ENCODE measurements around the gene ADH7.
"Not testable (repeated sequence)": the region's sequence is repeated elsewhere in the genome, so short reads cannot be mapped to it uniquely, and the experiment has no call there.

Gene ADH7

GRCh38 chr4:99415762-99416161 is 19.4 kb downstream of the ADH7 start:
- H3K4me1 ChIP-seq (ENCODE audit: control insufficient read depth in 1 of 2, insufficient read depth in 2 of 2, low read length in 2 of 2); H3K27me3 ChIP-seq (ENCODE audit: low read depth, low read length); H3K9me3 ChIP-seq (ENCODE audit: control insufficient read depth in 1 of 2, low read length in 2 of 2); H3K36me3 ChIP-seq (ENCODE audit: control insufficient read depth in 1 of 2, insufficient read depth in 2 of 2, low read length in 2 of 2); H3K4me3 ChIP-seq (ENCODE audit: low read depth in 1 of 2, low read length in 2 of 2); H3K27ac ChIP-seq (ENCODE audit: low read length): not testable (repeated sequence)

DNA sequence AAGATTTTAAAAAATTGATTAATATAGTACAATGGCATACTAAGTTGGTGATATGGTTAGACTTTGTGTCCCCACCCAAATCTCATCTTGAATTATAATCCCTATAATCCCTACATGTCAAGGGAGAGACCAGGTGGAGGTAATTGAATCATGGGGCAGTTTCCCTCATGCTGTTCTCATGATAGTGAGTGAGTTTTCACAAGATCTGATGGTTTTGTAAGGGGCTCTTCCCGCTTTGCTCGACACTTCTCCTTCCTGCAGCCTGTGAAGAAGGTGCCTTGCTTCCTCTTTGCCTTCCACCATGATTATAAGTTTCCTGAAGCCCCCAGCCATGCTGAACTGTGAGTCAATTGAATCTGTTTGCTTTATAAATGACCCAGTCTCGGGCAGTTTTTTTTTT is 20.2 kb downstream of the ADH7 start:
- H3K4me1 ChIP-seq (ENCODE audit: control insufficient read depth in 1 of 2, insufficient read depth in 2 of 2, low read length in 2 of 2): not testable (repeated sequence)

GRCh38 chr4:99414401-99414800 is 20.7 kb downstream of the ADH7 start:
- H3K9me3 ChIP-seq (ENCODE audit: control insufficient read depth in 1 of 2, low read length in 2 of 2): no peaks in the 10 kb centered on the region
- no peaks in the 10 kb centered on the region for H3K4me1 ChIP-seq (ENCODE audit: control insufficient read depth in 1 of 2, insufficient read depth in 2 of 2, low read length in 2 of 2)
- no peaks in the 10 kb centered on the region for H3K27me3 ChIP-seq (ENCODE audit: low read depth, low read length)
- H3K4me3 ChIP-seq (ENCODE audit: low read depth in 1 of 2, low read length in 2 of 2): no peak overlapping the region
- no peaks in the 10 kb centered on the region for H3K36me3 ChIP-seq (ENCODE audit: control insufficient read depth in 1 of 2, insufficient read depth in 2 of 2, low read length in 2 of 2)
- H3K27ac ChIP-seq (ENCODE audit: low read length): no peak overlapping the region

More for the DNA sequence above, 20.2 kb downstream of the ADH7 start:
- not testable (repeated sequence) for H3K36me3 ChIP-seq (ENCODE audit: control insufficient read depth in 1 of 2, insufficient read depth in 2 of 2, low read length in 2 of 2); H3K9me3 ChIP-seq (ENCODE audit: control insufficient read depth in 1 of 2, low read length in 2 of 2); H3K27ac ChIP-seq (ENCODE audit: low read length); H3K4me3 ChIP-seq (ENCODE audit: low read depth in 1 of 2, low read length in 2 of 2); H3K27me3 ChIP-seq (ENCODE audit: low read depth, low read length)

- Histone ChIP-seq H3K27ac (ENCODE audit: low read length) (no peak overlapping the region), H3K4me1 (ENCODE audit: control insufficient read depth in 1 of 2, insufficient read depth in 2 of 2, low read length in 2 of 2) (peaks cover 0 to 6% of the 10 kb centered on the region in 2 donors), H3K9me3 (ENCODE audit: control insufficient read depth in 1 of 2, low read length in 2 of 2) (no peaks in the 10 kb centered on the region), H3K36me3 (ENCODE audit: control insufficient read depth in 1 of 2, insufficient read depth in 2 of 2, low read length in 2 of 2) (no peaks in the 10 kb centered on the region), H3K4me3 (ENCODE audit: low read depth in 1 of 2, low read length in 2 of 2) (no peak overlapping the region), H3K27me3 (ENCODE audit: low read depth, low read length) (no peaks in the 10 kb centered on the region)
Measured at GRCh38 chr4:99413140-99413539, 22.0 kb downstream of the ADH7 start.

- no peaks in the 10 kb centered on the region for H3K9me3 ChIP-seq (ENCODE audit: control insufficient read depth in 1 of 2, low read length in 2 of 2)
- no peak overlapping the region for H3K27ac ChIP-seq (ENCODE audit: low read length)
- no peaks in the 10 kb centered on the region for H3K36me3 ChIP-seq (ENCODE audit: control insufficient read depth in 1 of 2, insufficient read depth in 2 of 2, low read length in 2 of 2)
- peaks cover 0 to 6% of the 10 kb centered on the region in 2 donors for H3K4me1 ChIP-seq (ENCODE audit: control insufficient read depth in 1 of 2, insufficient read depth in 2 of 2, low read length in 2 of 2)
- no peak overlapping the region for H3K4me3 ChIP-seq (ENCODE audit: low read depth in 1 of 2, low read length in 2 of 2)
- no peaks in the 10 kb centered on the region for H3K27me3 ChIP-seq (ENCODE audit: low read depth, low read length)
Measured at GRCh38 chr4:99411041-99411440, 24.1 kb downstream of the ADH7 start.

GRCh38 chr4:99410075-99410474 is 25.1 kb downstream of the ADH7 start:
- Histone ChIP-seq H3K4me3 (ENCODE audit: low read depth in 1 of 2, low read length in 2 of 2) (no peak overlapping the region), H3K27ac (ENCODE audit: low read length) (no peak overlapping the region), H3K36me3 (ENCODE audit: control insufficient read depth in 1 of 2, insufficient read depth in 2 of 2, low read length in 2 of 2) (no peaks in the 10 kb centered on the region), H3K9me3 (ENCODE audit: control insufficient read depth in 1 of 2, low read length in 2 of 2) (no peaks in the 10 kb centered on the region), H3K4me1 (ENCODE audit: control insufficient read depth in 1 of 2, insufficient read depth in 2 of 2, low read length in 2 of 2) (peaks cover 0 to 6% of the 10 kb centered on the region in 2 donors), H3K27me3 (ENCODE audit: low read depth, low read length) (no peaks in the 10 kb centered on the region)

GRCh38 chr4:99408346-99408745 is 26.8 kb downstream of the ADH7 start:
- Histone ChIP-seq H3K4me1 (ENCODE audit: control insufficient read depth in 1 of 2, insufficient read depth in 2 of 2, low read length in 2 of 2) (peaks cover 4 to 6% of the 10 kb centered on the region in 2 donors), H3K27ac (ENCODE audit: low read length) (no peak overlapping the region), H3K4me3 (ENCODE audit: low read depth in 1 of 2, low read length in 2 of 2) (no peak overlapping the region), H3K27me3 (ENCODE audit: low read depth, low read length) (no peaks in the 10 kb centered on the region), H3K9me3 (ENCODE audit: control insufficient read depth in 1 of 2, low read length in 2 of 2) (no peaks in the 10 kb centered on the region), H3K36me3 (ENCODE audit: control insufficient read depth in 1 of 2, insufficient read depth in 2 of 2, low read length in 2 of 2) (no peaks in the 10 kb centered on the region)

GRCh38 chr4:99405433-99406115 is 29.6 kb downstream of the ADH7 start:
- Histone ChIP-seq H3K4me1 (ENCODE audit: control insufficient read depth in 1 of 2, insufficient read depth in 2 of 2, low read length in 2 of 2) (peaks cover 4 to 6% of the 10 kb centered on the region in 2 donors), H3K27ac (ENCODE audit: low read length) (peak overlapping the region; percentile 72), H3K36me3 (ENCODE audit: control insufficient read depth in 1 of 2, insufficient read depth in 2 of 2, low read length in 2 of 2) (no peaks in the 10 kb centered on the region)

DNA sequence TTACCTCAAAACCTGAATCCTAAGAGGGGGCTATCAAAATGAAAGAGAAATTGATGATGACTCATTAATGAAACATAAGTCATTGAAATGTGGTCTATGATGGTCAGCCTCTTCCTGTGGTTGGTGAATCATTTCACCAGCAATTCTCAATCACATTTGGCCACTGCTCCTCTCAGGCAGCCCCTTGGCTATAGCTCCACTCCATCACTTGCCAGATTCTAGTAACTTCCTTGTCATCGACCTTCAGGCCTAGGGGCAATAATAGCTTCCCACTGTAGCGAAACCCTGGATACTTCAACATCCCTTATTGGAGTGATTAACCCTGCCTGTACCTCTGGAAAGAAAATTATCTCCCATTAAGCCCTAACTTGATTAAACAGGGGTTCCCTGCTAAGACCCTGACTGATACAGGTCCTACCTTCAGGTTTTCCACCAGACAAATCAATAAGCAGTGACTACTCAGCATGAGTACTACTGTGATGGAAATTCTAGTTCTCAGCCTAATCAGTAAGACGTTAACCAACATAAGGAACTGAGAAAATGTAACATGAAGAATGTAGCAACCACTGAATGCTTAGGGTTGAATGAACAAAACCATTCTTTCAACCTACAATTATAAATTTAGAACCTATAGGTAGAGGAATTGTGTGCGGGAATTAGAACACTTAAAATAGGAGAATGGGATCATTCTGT is 30.4 kb downstream of the ADH7 start:
- H3K27ac ChIP-seq (ENCODE audit: low read length): peak overlapping the region; percentile 72
- no peaks in the 10 kb centered on the region for H3K36me3 ChIP-seq (ENCODE audit: control insufficient read depth in 1 of 2, insufficient read depth in 2 of 2, low read length in 2 of 2)
- no peaks in the 10 kb centered on the region for H3K9me3 ChIP-seq (ENCODE audit: control insufficient read depth in 1 of 2, low read length in 2 of 2)
- H3K27me3 ChIP-seq (ENCODE audit: low read depth, low read length): no peaks in the 10 kb centered on the region
- H3K4me3 ChIP-seq (ENCODE audit: low read depth in 1 of 2, low read length in 2 of 2): no peak overlapping the region
- H3K4me1 ChIP-seq (ENCODE audit: control insufficient read depth in 1 of 2, insufficient read depth in 2 of 2, low read length in 2 of 2): peaks cover 4 to 6% of the 10 kb centered on the region in 2 donors

More at GRCh38 chr4:99405433-99406115, 29.6 kb downstream of the ADH7 start:
- H3K9me3 ChIP-seq (ENCODE audit: control insufficient read depth in 1 of 2, low read length in 2 of 2): no peaks in the 10 kb centered on the region
- H3K27me3 ChIP-seq (ENCODE audit: low read depth, low read length): no peaks in the 10 kb centered on the region
- H3K4me3 ChIP-seq (ENCODE audit: low read depth in 1 of 2, low read length in 2 of 2): no peak overlapping the region

DNA sequence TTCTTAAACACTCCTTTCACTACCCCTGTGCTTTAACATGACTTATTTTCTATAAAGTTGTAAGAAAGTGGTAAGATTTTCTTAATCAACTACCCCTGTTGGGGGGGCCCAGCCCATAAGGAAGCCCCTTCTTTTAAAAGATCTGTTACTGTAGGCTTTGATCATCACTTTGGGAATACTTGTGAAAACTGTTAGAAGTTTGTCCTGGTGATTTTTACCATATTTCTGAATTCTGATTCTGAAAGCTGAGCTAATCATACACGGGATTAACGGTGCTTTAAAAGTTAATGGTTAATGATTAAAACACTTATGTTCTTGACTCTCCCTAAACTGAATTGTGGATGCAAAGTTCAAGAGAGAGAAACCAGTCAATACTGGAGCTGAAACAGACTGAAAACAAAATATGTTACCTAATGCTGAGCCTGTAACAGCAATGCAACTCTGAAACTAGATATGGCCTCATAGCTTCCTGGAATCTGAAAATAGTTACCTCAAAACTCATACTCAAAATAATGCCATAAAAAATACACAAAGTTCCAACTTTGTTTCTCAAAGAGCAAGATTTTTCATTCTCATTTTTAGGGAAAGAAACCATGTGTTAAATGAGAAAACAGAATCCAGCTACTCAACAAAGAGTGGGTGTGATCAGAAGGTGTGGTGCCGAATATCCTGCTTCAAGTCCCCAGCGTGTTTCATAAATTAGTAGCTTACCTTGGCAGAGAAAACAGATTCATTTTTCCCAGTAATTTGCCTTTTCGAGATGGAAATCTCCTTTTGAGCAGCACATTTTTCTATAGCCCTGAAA is 31.6 kb downstream of the ADH7 start:
- no peaks in the 10 kb centered on the region for H3K27me3 ChIP-seq (ENCODE audit: low read depth, low read length)
- H3K36me3 ChIP-seq (ENCODE audit: control insufficient read depth in 1 of 2, insufficient read depth in 2 of 2, low read length in 2 of 2): no peaks in the 10 kb centered on the region
- peak overlapping the region in 1 of 2 donors; percentile 5 for H3K4me3 ChIP-seq (ENCODE audit: low read depth in 1 of 2, low read length in 2 of 2)
- no peaks in the 10 kb centered on the region for H3K9me3 ChIP-seq (ENCODE audit: control insufficient read depth in 1 of 2, low read length in 2 of 2)
- peak overlapping the region; percentile 72 for H3K27ac ChIP-seq (ENCODE audit: low read length)
- peaks cover 4 to 5% of the 10 kb centered on the region in 2 donors for H3K4me1 ChIP-seq (ENCODE audit: control insufficient read depth in 1 of 2, insufficient read depth in 2 of 2, low read length in 2 of 2)

DNA sequence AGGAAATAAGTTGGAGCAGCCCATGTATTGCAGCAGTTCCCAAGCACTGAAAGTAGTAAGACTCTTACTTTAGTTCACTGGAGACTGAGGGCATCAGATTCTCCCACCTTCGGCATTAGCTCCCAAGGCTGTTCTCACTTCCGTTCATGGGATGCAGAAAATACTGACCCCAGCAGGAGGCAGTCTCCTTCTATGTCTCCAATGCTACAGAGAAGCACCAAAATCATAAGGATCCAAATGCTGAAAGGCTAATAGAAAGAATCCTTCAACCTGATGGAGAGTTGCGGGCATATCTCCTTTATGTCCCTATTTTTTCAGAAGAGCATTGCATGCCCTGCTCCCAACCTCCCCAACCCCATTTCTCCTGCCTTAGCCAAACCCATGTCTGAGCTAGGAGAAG is 32.4 kb downstream of the ADH7 start:
- Histone ChIP-seq H3K9me3 (ENCODE audit: control insufficient read depth in 1 of 2, low read length in 2 of 2) (peaks cover 0 to 4% of the 10 kb centered on the region in 2 donors), H3K4me1 (ENCODE audit: control insufficient read depth in 1 of 2, insufficient read depth in 2 of 2, low read length in 2 of 2) (peaks cover 0 to 4% of the 10 kb centered on the region in 2 donors), H3K27me3 (ENCODE audit: low read depth, low read length) (no peaks in the 10 kb centered on the region), H3K27ac (ENCODE audit: low read length) (peak overlapping the region; percentile 72), H3K4me3 (ENCODE audit: low read depth in 1 of 2, low read length in 2 of 2) (no peak overlapping the region), H3K36me3 (ENCODE audit: control insufficient read depth in 1 of 2, insufficient read depth in 2 of 2, low read length in 2 of 2) (no peaks in the 10 kb centered on the region)

Measured in muscle layer of duodenum (tissue), 2 donors.